CD4-positive, alpha-beta T cell treated with Interleukin-17A for 1 hour (primary cell): ENCODE measurements around the gene TMEM151A.

Source experiments
- DNase-seq: peaks from one replicate; pipeline ENCODE4 v3.0.0-alpha.2; 2020

The TMEM151A gene

GRCh38 chr11:66338276-66339161, 46.8 kb downstream of the TMEM151A start:
- DNase-seq: no peak

GRCh38 chr11:66339162-66339675, 47.5 kb downstream of the TMEM151A start:
- DNase-seq: no peak

- DNase-seq: no peak
Measured at GRCh38 chr11:66339686-66340483, 48.2 kb downstream of the TMEM151A start.

GRCh38 chr11:66340596-66341501, 49.2 kb downstream of the TMEM151A start:
- no peak for DNase-seq

- DNase-seq: no peak
Measured at GRCh38 chr11:66341502-66342126, 49.9 kb downstream of the TMEM151A start.

- no peak for DNase-seq
Measured at GRCh38 chr11:66343176-66343575, 51.5 kb downstream of the TMEM151A start.

- DNase-seq: peak; percentile 96
Measured at GRCh38 chr11:66344550-66345315, 53.0 kb downstream of the TMEM151A start, which contains the start of gene BRMS1. TSS of gene BRMS1 (minus strand) at chr11:66345104. CDS start at chr11:66342234, 2,870 bp downstream.

GRCh38 chr11:66345316-66345649, 53.6 kb downstream of the TMEM151A start:
- DNase-seq: no peak
